Keratinocyte (primary cell): ENCODE results near the gene RAF1.

Source experiments
- CTCF ChIP-seq, 3 experiments: IDR thresholded peaks in 1 of 3; conservative IDR thresholded peaks in 1 of 3; optimal IDR thresholded peaks in 1 of 3; 2 replicates in 2 of 3; 3 replicates in 1 of 3; pipeline versions ENCODE3 to v1.5.1; 2011; ENCODE audit warnings: low read length in 3 of 3, mild to moderate bottlenecking in 3 of 3, moderate library complexity in 2 of 3, control low read depth in 1 of 3, inconsistent platforms in 1 of 3; ENCODE audit not compliant: insufficient read depth in 2 of 3; ENCODE audit errors: extremely low read depth in 1 of 3
- EZH2 ChIP-seq: IDR thresholded peaks from one replicate; pipeline ENCODE4 v1.6.1; 2012; ENCODE audit warnings: inconsistent platforms, mild to moderate bottlenecking, low read length, moderate library complexity

DNA sequence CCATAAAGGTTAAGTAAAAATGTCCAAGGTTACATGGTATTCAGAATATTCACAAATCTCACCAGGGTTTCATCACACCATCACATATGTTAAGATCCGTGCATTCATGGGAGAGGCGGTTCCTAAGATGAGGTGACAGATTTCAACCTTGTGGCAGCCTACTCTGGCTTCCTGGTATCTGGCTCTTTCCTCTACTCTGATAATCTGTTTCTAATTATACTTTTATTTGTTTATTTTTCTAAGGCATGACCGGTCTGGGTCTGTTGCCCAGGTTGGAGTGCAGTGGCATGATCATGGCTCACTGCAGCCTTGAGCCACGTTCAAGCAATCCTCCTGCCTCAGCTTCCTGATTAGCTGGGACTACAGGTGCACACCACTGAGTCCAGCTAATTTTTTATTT, 34.4 kb downstream of the RAF1 start:
- TF ChIP-seq CTCF (optimal IDR thresholded peaks at IDR 0.05 in 1 of 3, IDR thresholded peaks at IDR 0.05 in 1 of 3, conservative IDR thresholded peaks at IDR 0.05 in 1 of 3; ENCODE audit: extremely low read depth in 1 of 3, insufficient read depth in 2 of 3, low read length in 3 of 3) (no peak), EZH2 (no peak)
